GM12878 (cell line): ENCODE results near the gene FAM8A1. TPM values are rescaled to one million over a fixed set of nuclear protein-coding genes. Genes with fewer than 3 reads are reported as not detected.

Source experiments
- BCL11A ChIP-seq: IDR thresholded peaks from 2 replicates; pipeline ENCODE4 v1.6.1; 2011; ENCODE audit warnings: low read depth, low read length
- BMI1 ChIP-seq: fragments of 450-650 bp; IDR thresholded peaks from 2 replicates; pipeline ENCODE4 v1.6.1; 2016; ENCODE audit warnings: mild to moderate bottlenecking, moderate library complexity, borderline replicate concordance
- BRCA1 ChIP-seq: IDR thresholded peaks from 2 replicates; pipeline ENCODE4 v1.6.1; 2011; ENCODE audit warnings: low read depth, low read length, improper control_type of control experiment
- CBX5 ChIP-seq: sonication (generic); IDR thresholded peaks from 2 replicates; pipeline ENCODE4 v1.6.1; 2016; ENCODE audit warnings: low read depth, moderate library complexity, mild to moderate bottlenecking, inconsistent platforms
- CEBPB ChIP-seq, 2 experiments: fragments of 150-350 bp in 1 of 2; IDR thresholded peaks; 2 replicates each; pipeline ENCODE4 v1.6.1; 2012 to 2014; ENCODE audit warnings: low read depth in 2 of 2, low read length in 2 of 2, borderline replicate concordance in 1 of 2, inconsistent platforms in 1 of 2
- CREM ChIP-seq: IDR thresholded peaks from 2 replicates; pipeline ENCODE4 v1.6.1; 2014; ENCODE audit warnings: antibody characterized with exemption, low read depth
- FOXM1 ChIP-seq: IDR thresholded peaks from 2 replicates; pipeline ENCODE4 v1.6.1; 2012; ENCODE audit warnings: low read depth, mild to moderate bottlenecking, inconsistent platforms, low read length, moderate library complexity
- GATAD2B ChIP-seq: fragments of 450-650 bp; conservative IDR thresholded peaks from 2 replicates; pipeline ENCODE4 v1.6.1; 2017; ENCODE audit warnings: low read depth, mild to moderate bottlenecking, moderate library complexity
- JUNB ChIP-seq: IDR thresholded peaks from 2 replicates; pipeline ENCODE4 v1.6.1; 2016; ENCODE audit warnings: antibody characterized with exemption, mild to moderate bottlenecking
- KAT2A ChIP-seq: conservative IDR thresholded peaks from 2 replicates; pipeline ENCODE4 v1.6.1; 2011; ENCODE audit warnings: low read depth, low read length; ENCODE audit not compliant: control insufficient read depth
- MXI1 ChIP-seq: fragments of 150-350 bp; IDR thresholded peaks from 2 replicates; pipeline ENCODE4 v1.6.1; 2011; ENCODE audit warnings: low read depth, mild to moderate bottlenecking, inconsistent platforms, low read length, improper control_type of control experiment
- NBN ChIP-seq: fragments of 450-650 bp; IDR thresholded peaks from 2 replicates; pipeline ENCODE4 v1.6.1; 2016
- NR2C2 ChIP-seq: IDR thresholded peaks from 2 replicates; pipeline ENCODE4 v1.6.1; 2011; ENCODE audit warnings: borderline replicate concordance, low read depth; ENCODE audit not compliant: control insufficient read depth, insufficient read length
- PML ChIP-seq: IDR thresholded peaks from 2 replicates; pipeline ENCODE4 v1.6.1; 2012; ENCODE audit warnings: low read length, inconsistent platforms
- POU2F2 ChIP-seq: IDR thresholded peaks from 3 replicates; pipeline ENCODE4 v1.6.1; 2011; ENCODE audit warnings: low read depth, mild to moderate bottlenecking, low read length, borderline replicate concordance
- RAD51 ChIP-seq: fragments of 450-650 bp; IDR thresholded peaks from 2 replicates; pipeline ENCODE4 v1.6.1; 2016; ENCODE audit warnings: moderate library complexity, mild to moderate bottlenecking, inconsistent platforms
- RBBP5 ChIP-seq: fragments of 200-600 bp; sonication (generic); conservative IDR thresholded peaks from 2 replicates; pipeline ENCODE4 v1.6.1; 2016
- REST ChIP-seq: IDR thresholded peaks from 2 replicates; pipeline ENCODE4 v1.6.1; 2012; ENCODE audit warnings: mild to moderate bottlenecking, low read depth, low read length
- SMC3 ChIP-seq: IDR thresholded peaks from 2 replicates; pipeline ENCODE4 v1.6.1; 2011; ENCODE audit warnings: low read length, improper control_type of control experiment, borderline replicate concordance
- ZBED1 ChIP-seq: IDR thresholded peaks from 2 replicates; pipeline ENCODE4 v1.6.1; 2016; ENCODE audit warnings: borderline replicate concordance
- polyA plus RNA-seq, 11 experiments: library from polyadenylated mRNA; depleted of rRNA in 4 of 11; unstranded in 6 of 11; stranded (reverse) in 5 of 11; fragments of >200 nt; fragmentation: Nextera tagmentation in 4 of 11; fragmentation: Illumina TruSeq in 1 of 11; extraction: Ambion mirVana in 4 of 11; extraction: Trizol in 1 of 11; gene quantifications; 1 replicate in 1 of 11; 2 replicates in 10 of 11; pipeline versions ENCODE4 v1.2.1 to v1.2.3, GENCODE V29; 2011 to 2016; ENCODE audit warnings: inconsistent platforms in 2 of 11, missing spikeins in 2 of 11, low read depth in 1 of 11
- total RNA-seq, 4 experiments: library from RNA; depleted of rRNA in 3 of 4; stranded (reverse); fragments of >200 nt in 3 of 4; fragmentation: Illumina TruSeq in 1 of 4; extraction: Trizol in 1 of 4; gene quantifications; 2 replicates each; pipeline versions ENCODE4 v1.2.1 to v1.2.3, GENCODE V29; 2013 to 2021
- TF ChIP-seq, protein P1 (sequence below): fragments of 450-650 bp; IDR thresholded peaks from 2 replicates; pipeline ENCODE4 v1.6.1; 2016; ENCODE audit warnings: mild to moderate bottlenecking, moderate library complexity, borderline replicate concordance

Gene FAM8A1
- total and polyA plus RNA-seq, 10 of the 15 experiments (the other 5 are each of a cell fraction or from before 2014, with no cell fraction given) = 1.4 to 7.4 (median 3.6) TPM

GRCh38 chr6:17599877-17600526, at the start of gene FAM8A1 (continued):
- no peak for TF ChIP-seq KAT2A
- peak; percentile 38; the same call in 1 of the 2 replicates for TF ChIP-seq NBN
- TF ChIP-seq CREM = peak; percentile 79
- 0 out of 2 replicates have a peak, but pooled peaks have one; percentile 4 for TF ChIP-seq BCL11A
- TF ChIP-seq GATAD2B = no peak
- no peak for TF ChIP-seq CEBPB (IDR thresholded peaks at IDR 0.05; ENCODE audit: borderline replicate concordance in 1 of 2, low read depth in 2 of 2, low read length in 2 of 2)
- TF ChIP-seq ZBED1 = no peak
- TF ChIP-seq NR2C2 = no peak
- no peak for TF ChIP-seq REST
- TF ChIP-seq PML = no peak
- TF ChIP-seq CBX5 = no peak
- TF ChIP-seq, protein P1, sequence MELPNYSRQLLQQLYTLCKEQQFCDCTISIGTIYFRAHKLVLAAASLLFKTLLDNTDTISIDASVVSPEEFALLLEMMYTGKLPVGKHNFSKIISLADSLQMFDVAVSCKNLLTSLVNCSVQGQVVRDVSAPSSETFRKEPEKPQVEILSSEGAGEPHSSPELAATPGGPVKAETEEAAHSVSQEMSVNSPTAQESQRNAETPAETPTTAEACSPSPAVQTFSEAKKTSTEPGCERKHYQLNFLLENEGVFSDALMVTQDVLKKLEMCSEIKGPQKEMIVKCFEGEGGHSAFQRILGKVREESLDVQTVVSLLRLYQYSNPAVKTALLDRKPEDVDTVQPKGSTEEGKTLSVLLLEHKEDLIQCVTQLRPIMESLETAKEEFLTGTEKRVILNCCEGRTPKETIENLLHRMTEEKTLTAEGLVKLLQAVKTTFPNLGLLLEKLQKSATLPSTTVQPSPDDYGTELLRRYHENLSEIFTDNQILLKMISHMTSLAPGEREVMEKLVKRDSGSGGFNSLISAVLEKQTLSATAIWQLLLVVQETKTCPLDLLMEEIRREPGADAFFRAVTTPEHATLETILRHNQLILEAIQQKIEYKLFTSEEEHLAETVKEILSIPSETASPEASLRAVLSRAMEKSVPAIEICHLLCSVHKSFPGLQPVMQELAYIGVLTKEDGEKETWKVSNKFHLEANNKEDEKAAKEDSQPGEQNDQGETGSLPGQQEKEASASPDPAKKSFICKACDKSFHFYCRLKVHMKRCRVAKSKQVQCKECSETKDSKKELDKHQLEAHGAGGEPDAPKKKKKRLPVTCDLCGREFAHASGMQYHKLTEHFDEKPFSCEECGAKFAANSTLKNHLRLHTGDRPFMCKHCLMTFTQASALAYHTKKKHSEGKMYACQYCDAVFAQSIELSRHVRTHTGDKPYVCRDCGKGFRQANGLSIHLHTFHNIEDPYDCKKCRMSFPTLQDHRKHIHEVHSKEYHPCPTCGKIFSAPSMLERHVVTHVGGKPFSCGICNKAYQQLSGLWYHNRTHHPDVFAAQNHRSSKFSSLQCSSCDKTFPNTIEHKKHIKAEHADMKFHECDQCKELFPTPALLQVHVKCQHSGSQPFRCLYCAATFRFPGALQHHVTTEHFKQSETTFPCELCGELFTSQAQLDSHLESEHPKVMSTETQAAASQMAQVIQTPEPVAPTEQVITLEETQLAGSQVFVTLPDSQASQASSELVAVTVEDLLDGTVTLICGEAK = peak; percentile 87
- TF ChIP-seq BMI1 = no peak
- no peak for TF ChIP-seq BRCA1
- TF ChIP-seq SMC3 = no peak
- 0 out of 2 replicates have a peak, but pooled peaks have one; percentile 4 for TF ChIP-seq MXI1
- TF ChIP-seq POU2F2 = 0 out of 3 replicates have a peak, but pooled peaks have one; percentile 17
- no peak for TF ChIP-seq RAD51
- no peak for TF ChIP-seq FOXM1
- no peak for TF ChIP-seq JUNB
- TF ChIP-seq RBBP5 = no peak
